ENCODE measurements around the gene ATF6.

ATF6 gene

GRCh38 chr1:161981126-161981525 lies 215.0 kb downstream of the ATF6 start:
- DNase-seq = no peak

GRCh38 chr1:161981735-161982506 lies 215.8 kb downstream of the ATF6 start:
- DNase-seq = no peak

- no peak for DNase-seq
Observed at GRCh38 chr1:161982507-161982895, 216.4 kb downstream of the ATF6 start.

DNA sequence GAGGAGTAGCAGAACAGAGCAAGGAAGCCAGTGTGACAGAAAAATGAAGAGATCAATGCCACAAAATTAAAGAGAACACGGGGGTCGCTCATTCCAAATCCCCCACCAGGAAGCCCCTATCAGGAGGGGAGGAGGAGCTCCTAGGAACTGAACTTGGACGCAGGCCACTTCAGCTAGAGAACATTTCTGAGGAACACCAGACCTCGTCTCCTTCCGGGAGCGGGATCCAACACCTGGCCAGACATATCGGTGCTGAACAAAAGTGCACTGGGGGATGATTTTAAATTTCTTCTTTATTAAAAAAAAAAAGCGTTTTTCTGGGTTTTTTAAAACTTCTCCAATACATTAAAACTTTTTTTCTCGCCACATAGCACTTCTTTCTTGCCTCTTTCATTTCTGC lies 216.8 kb downstream of the ATF6 start:
- no peak for DNase-seq

DNA sequence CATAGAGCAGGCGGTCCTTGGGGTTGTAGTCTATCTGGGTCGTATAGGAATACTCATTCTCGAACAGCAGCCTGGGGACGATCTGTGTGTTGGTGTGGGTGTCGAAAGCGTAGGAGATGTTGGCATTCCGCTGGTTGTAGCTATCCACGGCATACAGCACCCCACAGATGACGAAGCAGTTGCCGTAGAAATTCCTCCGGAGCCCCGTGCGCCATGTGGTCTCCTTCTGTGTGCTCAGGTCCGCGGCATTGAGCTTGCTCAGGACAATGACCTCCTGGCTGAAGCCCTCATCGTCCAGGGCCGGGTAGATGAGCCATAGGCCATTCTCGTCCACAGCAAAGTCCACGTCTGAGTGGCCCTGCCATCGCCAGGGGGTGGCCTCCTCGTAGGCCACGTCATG lies 217.6 kb downstream of the ATF6 start:
- no peak for DNase-seq

DNA sequence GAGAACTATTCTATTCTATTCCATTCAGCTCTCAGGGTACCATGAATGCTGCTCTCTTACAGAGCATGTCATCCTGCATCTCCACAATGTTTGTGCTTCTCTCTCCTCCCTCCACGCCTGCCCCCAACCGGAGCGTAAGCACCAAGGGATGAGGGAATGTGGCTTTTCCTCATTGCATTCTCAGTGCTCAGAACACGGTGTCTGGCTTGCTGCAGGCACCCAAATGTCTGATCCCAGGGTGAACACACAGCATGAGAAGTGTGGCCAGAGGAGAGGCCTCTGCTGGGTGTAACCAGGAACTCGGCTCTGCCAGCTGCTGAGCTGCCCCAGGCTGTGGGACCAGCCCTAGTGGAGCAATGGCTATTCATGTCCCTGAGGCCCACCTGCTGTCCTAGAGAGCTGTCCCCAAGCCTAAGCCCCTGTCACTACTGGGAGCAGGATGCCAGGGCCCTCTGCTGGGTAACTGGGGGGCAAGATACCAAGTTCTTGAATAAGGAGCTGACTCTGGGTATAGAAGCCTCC lies 219.2 kb downstream of the ATF6 start:
- DNase-seq = no peak

GRCh38 chr1:161986328-161986727 lies 220.2 kb downstream of the ATF6 start:
- DNase-seq = no peak

DNA sequence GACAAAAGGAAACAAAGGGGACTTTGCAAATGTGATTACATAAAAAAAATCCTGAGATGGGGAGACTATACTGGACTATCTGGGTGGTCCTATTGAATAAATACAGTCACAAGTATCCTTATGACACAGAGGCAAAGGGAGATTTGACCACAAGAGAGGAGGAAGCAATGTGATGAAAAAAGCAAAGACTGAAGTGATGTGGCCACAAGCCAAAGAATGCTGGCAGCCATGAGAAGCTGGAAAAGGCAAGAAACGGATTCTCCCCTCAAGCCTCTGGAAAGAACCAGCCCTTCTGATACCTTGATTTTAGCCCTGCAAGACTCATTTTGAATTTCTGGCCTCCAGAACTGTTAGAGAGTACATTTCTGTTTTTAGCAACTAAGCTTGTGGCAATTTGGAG lies 221.2 kb downstream of the ATF6 start:
- DNase-seq = no peak

DNA sequence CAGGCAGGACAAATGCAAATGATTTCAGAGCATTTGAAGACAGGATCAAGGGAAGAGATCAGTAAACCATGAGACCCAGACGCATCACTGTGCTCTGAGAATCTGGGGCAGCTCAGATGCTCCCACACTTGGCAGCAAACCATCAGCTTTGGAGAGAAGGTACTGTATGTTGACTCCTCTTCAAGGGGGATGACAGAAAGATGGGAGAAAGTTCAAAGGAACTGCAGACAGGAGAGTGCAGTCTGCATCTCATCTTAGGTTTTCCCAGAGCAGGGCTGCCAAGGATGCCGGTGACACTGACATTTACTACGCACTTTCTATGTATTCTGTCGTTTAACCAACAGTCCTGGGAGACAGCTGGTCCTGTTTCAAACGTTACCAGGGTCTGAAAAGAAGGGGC lies 221.8 kb downstream of the ATF6 start:
- no peak for DNase-seq

GRCh38 chr1:161988413-161988812 lies 222.3 kb downstream of the ATF6 start:
- no peak for DNase-seq

- DNase-seq = no peak
Observed at GRCh38 chr1:161989108-161989507, 223.0 kb downstream of the ATF6 start.

DNA sequence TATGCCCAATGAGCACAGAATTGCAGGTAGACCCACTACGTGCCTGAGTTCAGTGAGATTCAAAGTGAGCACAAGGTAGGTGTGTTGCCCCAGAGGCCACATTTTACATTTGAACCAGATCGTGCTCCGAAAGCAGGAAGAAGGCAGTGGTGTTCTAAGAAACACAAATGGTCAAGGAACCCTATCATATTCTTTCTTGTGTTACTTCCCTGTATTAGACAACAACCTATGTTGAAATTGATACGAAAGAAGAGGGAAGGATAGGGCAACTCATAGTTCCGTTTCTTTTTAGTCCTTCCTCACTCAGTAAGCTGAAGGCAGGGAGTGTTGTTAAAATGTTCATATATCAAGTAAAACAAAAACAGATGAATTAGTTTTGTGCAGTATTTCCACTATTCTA lies 223.7 kb downstream of the ATF6 start:
- DNase-seq = no peak

DNA sequence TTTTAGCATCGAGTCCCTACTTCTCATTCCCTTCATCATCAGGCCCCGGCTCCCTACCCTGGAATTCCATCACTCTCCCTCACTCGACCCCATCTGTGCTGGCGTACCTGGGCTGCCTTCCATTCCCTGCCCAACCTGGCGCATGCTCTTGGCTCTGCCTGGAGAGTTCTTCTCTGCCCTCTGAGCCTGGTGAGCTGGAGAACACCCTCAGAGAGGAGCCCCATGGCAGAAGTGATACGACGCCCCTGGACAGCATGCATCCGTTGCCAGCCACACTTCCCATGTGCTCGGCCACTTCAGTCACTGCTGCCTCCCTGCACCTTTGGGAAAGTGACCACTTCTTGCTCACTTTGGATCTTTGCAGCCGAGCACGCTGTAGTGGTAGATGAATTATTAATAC lies 227.5 kb downstream of the ATF6 start:
- no peak for DNase-seq

DNA sequence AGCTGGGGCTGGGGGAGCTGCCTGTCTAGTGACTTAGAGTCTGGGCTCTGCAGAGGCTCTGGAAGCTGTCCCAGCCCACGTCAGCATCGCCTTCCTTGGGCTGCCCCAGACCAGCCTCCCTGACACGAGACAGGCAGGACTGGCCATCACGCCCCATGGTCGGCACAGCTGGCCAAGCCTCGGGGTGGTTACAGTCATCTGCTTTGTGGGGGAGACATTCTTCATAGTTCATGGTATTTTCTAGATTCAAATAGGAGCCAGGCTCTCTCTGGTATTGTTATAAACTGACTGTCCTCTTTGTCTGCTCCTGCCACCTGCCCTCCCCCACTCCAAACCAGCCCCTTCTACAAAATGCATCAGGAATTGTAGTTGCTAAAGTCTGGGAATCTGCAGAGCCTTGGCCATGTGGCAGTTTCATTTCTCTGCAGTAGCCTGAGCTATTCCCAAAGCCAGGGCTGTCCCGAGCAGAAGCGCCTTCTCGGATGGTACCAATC lies 228.1 kb downstream of the ATF6 start:
- no peak for DNase-seq

DNA sequence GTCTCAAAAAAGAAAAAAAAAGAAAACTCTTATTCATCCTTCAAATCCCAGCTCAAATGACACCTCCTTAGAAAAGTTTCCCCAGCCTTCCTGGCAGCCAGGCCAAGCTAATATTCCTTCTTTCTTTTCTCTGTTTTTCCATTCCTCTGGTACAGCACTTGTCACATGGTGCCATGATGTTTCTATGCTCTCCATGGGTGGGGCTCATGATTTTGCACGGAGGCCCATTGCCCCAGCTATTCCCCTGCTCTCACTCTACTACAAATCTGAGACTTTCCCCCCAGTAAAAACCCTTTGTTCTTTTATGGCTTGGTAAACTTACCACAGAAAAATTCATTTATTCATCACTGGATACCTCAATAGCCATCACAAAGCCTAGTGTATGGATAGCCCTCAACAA lies 231.0 kb downstream of the ATF6 start:
- no peak for DNase-seq

DNA sequence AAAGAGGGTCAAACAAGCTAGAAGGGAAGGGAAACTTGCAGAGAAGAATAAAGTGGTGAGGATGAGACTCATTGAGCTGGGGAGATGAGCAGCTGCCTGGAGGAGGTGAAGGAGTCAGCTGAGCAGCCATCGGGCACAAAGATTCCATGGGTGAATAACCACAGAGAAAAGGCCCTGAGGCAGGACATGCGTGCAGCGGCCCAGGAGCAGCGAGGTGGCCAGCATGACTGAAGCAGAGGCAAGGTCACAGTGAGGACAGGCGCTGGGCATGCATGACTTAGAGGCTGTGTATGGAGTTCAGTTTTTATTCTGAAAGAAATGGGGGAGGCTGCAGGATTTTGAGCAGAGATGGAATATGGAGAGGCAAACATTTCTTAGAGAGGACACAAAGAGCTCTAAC lies 232.7 kb downstream of the ATF6 start:
- DNase-seq = no peak

DNA sequence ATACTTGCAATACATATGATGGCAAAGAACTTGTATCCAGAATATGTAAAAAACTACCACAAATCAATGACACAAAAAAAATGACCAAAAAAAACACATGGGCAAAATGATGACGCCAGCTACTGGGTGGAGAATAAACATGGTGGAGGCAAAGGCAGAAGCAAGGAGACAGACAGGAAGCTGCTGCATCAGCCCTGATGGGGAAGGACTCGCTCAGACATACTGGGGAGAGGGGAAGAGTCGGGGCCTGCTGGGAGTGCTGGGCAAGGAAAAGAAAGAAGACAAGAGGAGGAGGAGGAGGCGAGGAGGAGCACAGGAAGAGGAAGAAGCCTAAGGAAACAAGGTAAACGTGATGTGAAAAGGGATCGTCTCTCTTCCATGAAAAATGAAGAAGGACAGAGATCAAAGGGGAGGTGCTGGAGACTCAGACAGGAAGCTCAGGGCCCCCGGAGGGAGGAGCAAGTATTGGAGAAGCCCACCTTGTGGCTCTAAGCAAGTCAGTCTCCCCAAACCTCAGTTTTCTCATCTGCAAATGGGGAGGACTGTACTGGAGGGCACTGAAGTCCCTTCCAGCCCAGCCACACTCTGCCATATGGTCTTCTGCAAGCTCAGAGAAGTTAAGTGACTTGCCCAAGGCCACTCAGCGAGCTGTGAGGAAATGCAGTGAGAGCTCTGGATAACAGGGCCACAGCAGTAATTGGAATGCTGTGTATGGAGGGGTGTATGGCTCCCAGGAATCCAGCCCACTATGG lies 233.4 kb downstream of the ATF6 start:
- DNase-seq = no peak

GRCh38 chr1:162000053-162000420 lies 233.9 kb downstream of the ATF6 start:
- DNase-seq = no peak

DNA sequence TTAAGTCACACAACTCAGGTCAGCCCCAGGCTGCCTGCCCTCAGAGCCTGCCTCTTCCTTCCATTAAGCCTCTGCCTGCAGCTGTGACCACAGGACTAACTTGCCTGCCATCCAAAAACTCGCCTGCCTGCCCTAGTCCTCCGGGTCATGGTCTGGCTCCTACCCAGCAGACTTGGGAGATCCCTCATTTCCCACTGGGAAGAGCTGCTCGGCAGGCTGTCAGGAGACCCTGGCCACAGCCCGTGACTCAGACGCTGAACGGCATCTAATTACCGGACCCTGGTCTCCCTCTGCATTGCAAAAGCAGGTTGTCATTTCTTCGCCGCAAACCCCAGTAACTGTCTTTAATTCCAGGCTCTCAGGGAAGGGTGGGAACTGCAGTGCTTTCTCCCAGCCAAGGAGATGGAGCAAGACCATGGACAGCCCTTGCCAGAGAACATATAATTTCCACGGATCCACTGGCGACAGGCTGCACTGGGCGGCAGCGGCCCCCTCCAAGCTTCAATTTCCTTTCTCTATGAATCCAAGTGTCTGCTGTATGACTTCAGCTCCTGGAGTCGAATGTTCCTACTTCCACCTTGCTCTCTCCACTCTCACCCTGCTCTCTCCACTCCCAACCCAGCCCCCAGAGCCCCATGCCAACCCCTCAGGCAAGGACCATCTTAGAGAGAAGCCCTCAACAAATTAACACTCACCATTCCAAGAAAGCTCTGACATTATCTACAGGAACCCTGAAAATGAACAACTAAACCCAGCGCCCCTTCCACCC lies 237.1 kb downstream of the ATF6 start:
- no peak for DNase-seq

GRCh38 chr1:162003830-162004215 lies 237.7 kb downstream of the ATF6 start:
- DNase-seq = no peak

DNA sequence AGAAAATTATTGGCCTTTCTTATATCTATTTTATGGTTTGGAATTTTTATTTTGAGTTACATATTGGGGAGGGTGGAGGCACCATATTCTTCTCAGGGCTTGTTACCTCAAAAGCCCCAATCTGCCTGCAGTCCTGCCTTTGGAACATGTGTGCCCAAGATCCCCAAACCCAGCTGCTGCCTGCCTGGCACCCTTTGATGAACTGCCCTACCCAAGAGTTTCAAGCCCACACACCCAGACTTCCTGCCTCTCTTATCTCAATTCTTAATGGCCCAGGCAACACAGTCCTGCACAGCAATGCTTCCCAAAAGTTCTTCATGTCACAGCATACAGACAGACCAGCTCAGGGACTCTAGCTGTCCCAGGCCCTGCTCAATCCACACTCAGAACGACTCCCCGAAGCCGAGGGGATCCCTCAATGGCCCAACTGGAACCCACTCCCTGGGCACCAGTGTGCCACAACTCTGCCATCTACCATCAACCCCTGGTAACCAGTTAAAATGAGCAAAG lies 238.4 kb downstream of the ATF6 start:
- DNase-seq = no peak

- no peak for DNase-seq
Observed at GRCh38 chr1:162006081-162006480, 240.0 kb downstream of the ATF6 start.

GRCh38 chr1:162007466-162007865 lies 241.3 kb downstream of the ATF6 start:
- no peak for DNase-seq

Data from activated naive CD4-positive, alpha-beta T cell (primary cell).